Karpas-422 (cell line): ENCODE data around the gene TMUB1. TPM values are rescaled to one million over a fixed set of nuclear protein-coding genes. Genes with fewer than 3 reads are reported as not detected.
A peak's percentile ranks its signal among the peaks of the same experiment; 100 is the strongest.

Experiments used
- DNase-seq: peaks from one replicate; pipeline ENCODE4 v3.0.0-alpha.2; 2015
- H2AFZ ChIP-seq: fragments of 200-600 bp; sonication (generic); 2 replicates; pipeline ENCODE4 v1.6.1; 2014; ENCODE audit warnings: antibody characterized with exemption, low read length, mixed read lengths
- H3K27ac ChIP-seq: fragments of 200-600 bp; sonication (generic); 2 replicates; pipeline ENCODE4 v1.5.1; 2014; ENCODE audit warnings: mild to moderate bottlenecking, low read length, moderate library complexity
- H3K27me3 ChIP-seq: fragments of 200-600 bp; sonication (generic); 2 replicates; pipeline ENCODE4 v1.6.1; 2014; ENCODE audit warnings: low read length, mixed read lengths
- H3K36me3 ChIP-seq: fragments of 200-600 bp; sonication (generic); 2 replicates; pipeline ENCODE4 v1.6.1; 2014; ENCODE audit warnings: low read length, mixed read lengths; ENCODE audit not compliant: insufficient read depth
- H3K4me1 ChIP-seq: fragments of 200-600 bp; sonication (generic); 2 replicates; pipeline ENCODE4 v1.6.1; 2014; ENCODE audit warnings: mild to moderate bottlenecking, low read length, mixed read lengths
- H3K4me2 ChIP-seq: fragments of 200-600 bp; sonication (generic); 2 replicates; pipeline ENCODE4 v1.6.1; 2014; ENCODE audit warnings: low read length, low read depth, mild to moderate bottlenecking; ENCODE audit not compliant: poor library complexity, severe bottlenecking
- H3K4me3 ChIP-seq: fragments of 200-600 bp; sonication (generic); 2 replicates; pipeline ENCODE4 v1.5.1; 2014; ENCODE audit warnings: mild to moderate bottlenecking, antibody characterized with exemption, low read length, mixed read lengths
- H3K79me2 ChIP-seq: fragments of 200-600 bp; sonication (generic); 2 replicates; pipeline ENCODE4 v1.6.1; 2014; ENCODE audit warnings: mild to moderate bottlenecking, low read length, mixed read lengths
- H3K9ac ChIP-seq: fragments of 200-600 bp; sonication (generic); 2 replicates; pipeline ENCODE4 v1.6.0; 2014; ENCODE audit warnings: low read length
- H3K9me2 ChIP-seq: fragments of 200-600 bp; sonication (generic), shearing (Covaris generic); replicated peaks from 2 replicates; pipeline ENCODE4 v1.6.0; 2014; ENCODE audit warnings: mild to moderate bottlenecking, low read length, moderate library complexity; ENCODE audit not compliant: insufficient read depth
- H3K9me3 ChIP-seq: fragments of 300-700, 200-600 bp; sonication (generic); 2 replicates; pipeline ENCODE4 v1.6.1; 2014; ENCODE audit warnings: low read length, mixed read lengths
- H4K20me1 ChIP-seq: fragments of 200-600 bp; sonication (generic); 2 replicates; pipeline ENCODE4 v1.6.1; 2014; ENCODE audit warnings: mild to moderate bottlenecking, antibody characterized with exemption, low read length, low read depth; ENCODE audit not compliant: insufficient read depth
- total RNA-seq: library from RNA; depleted of rRNA; stranded (reverse); fragments of >200 nt; shearing (Covaris generic); gene quantifications from 2 replicates; pipeline ENCODE4 v1.2.3, GENCODE V29; 2014; ENCODE audit warnings: low replicate concordance

The TMUB1 gene
- total RNA-seq, 1 experiment from 2014 or later: 30.9 TPM

DNA sequence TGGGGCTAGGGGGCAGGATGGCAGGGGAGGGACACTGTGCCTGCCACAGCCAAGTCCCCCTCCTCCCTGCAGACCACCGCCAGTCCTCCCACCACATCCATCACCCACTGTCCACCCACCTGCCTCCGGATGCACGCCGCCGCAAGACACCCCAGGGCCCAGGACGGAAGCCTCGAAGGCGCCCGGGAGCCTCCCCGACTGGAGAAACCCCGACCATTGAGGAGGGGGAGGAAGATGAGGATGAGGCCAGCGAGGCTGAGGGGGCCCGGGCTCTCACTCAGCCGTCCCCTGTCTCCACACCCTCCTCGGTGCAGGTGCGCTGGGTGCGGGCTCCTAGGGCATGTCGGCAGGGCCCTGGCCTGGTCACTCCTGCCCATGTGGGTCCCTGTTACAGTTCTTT is 18.8 kb downstream of the TMUB1 start:
- H3K9me3 ChIP-seq: no peaks in the 10 kb centered on the region
- no peaks in the 10 kb centered on the region for H3K9me2 ChIP-seq
- H4K20me1 ChIP-seq: peaks cover 5% of the 10 kb centered on the region; the same call in 1 of the 2 replicates
- peaks cover 11% of the 10 kb centered on the region for H3K4me1 ChIP-seq
- no peak overlapping the region for H3K4me2 ChIP-seq
- 0 out of 2 replicates have a peak, but pooled peaks cover 3% of the 10 kb centered on the region for H3K36me3 ChIP-seq
- H3K4me3 ChIP-seq: no peak overlapping the region
- no peak overlapping the region for H3K9ac ChIP-seq
- no peak overlapping the region for H2AFZ ChIP-seq
- peaks cover 29% of the 10 kb centered on the region for H3K79me2 ChIP-seq
- no peak for DNase-seq
- no peaks in the 10 kb centered on the region for H3K27me3 ChIP-seq
- H3K27ac ChIP-seq: no peak overlapping the region

DNA sequence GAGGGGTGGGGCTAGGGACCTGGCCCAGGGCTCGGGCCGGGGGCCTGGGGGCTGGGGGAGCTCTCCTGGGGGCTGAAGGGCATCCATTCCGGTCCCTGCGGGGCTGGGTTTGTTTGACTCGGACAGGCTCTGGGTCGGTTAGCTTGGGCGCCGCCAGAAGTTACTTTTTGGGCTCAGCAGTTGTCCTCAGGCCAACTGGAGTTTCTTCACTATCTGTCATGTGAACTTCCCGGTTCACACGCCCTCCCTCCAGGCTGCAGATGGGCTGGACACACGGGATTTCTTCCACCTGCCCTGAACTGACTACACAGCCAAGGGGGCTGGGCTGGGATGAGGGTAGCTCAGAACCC is 20.1 kb downstream of the TMUB1 start:
- no peak overlapping the region for H2AFZ ChIP-seq
- H3K27ac ChIP-seq: no peak overlapping the region
- peaks cover 29% of the 10 kb centered on the region for H3K79me2 ChIP-seq
- H3K9me2 ChIP-seq: no peaks in the 10 kb centered on the region
- peaks cover 22% of the 10 kb centered on the region for H3K4me1 ChIP-seq
- H3K9me3 ChIP-seq: no peaks in the 10 kb centered on the region
- H4K20me1 ChIP-seq: 0 out of 2 replicates have a peak, but pooled peaks cover 5% of the 10 kb centered on the region
- no peaks in the 10 kb centered on the region for H3K27me3 ChIP-seq
- no peak overlapping the region for H3K9ac ChIP-seq
- no peak for DNase-seq
- 0 out of 2 replicates have a peak, but pooled peaks cover 3% of the 10 kb centered on the region for H3K36me3 ChIP-seq
- no peak overlapping the region for H3K4me3 ChIP-seq
- no peak overlapping the region for H3K4me2 ChIP-seq

DNA sequence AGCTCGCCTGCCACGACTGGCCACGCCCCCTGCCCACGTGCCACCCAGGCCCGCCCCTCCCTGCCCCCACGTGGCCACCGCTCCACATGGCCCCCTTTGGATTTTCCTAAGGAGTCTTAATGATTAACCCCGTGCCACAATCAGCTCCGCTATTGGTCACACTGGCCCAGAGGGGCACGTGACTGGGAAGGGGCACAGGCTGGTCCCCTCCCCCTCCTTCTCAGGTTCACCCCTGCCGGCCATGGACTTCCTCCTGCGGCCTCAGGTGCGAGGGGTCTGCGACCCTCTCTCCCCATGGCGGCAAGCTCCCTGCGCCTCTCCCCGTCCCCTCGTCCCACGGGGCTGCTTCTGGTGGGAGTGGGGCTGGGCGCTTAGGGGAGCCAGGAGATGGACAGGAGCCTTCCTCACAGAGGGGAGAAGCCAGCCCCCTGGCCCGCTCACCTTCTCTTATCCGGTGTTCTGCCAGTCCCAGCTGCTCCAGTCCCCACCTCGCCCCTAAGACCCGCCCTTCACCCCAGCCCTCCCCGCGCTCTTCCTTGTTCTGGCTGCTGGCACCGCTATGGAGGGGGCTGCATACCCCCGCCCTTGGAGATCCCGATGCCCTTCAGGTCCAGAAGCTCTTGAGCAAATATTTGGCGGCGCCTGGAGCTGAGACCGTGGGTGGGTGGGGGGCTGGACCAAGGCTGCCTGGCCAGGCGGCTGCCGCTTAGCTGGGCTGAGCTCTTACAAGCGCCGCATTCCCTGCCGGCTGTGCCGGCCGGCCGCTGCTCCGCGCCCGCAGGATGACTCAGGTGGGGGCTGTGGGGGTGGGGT is 20.7 kb downstream of the TMUB1 start:
- Histone ChIP-seq H3K4me2 (no peak overlapping the region), H3K9ac (no peak overlapping the region), H2AFZ (no peak overlapping the region), H3K27me3 (no peaks in the 10 kb centered on the region), H3K9me3 (no peaks in the 10 kb centered on the region), H4K20me1 (0 out of 2 replicates have a peak, but pooled peaks cover 5% of the 10 kb centered on the region), H3K36me3 (no peaks in the 10 kb centered on the region), H3K27ac (no peak overlapping the region), H3K79me2 (peaks cover 29% of the 10 kb centered on the region), H3K4me3 (no peak overlapping the region), H3K9me2 (no peaks in the 10 kb centered on the region), H3K4me1 (peaks cover 22% of the 10 kb centered on the region)
- no peak for DNase-seq

DNA sequence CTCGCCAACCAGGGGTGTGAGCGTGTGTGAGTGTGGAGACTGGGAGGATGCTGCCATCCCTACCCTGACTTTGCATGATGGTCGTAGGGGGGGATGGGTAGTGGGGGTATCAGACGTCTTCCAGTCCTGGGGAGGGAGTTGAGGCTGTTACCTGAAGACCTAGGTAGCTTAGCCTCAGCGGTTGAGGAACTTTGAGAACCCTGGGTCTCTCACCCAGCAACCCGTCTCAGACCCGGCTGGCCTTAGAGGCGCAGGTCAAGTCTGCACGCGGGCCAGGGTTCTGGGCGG is 21.2 kb downstream of the TMUB1 start:
- Histone ChIP-seq H3K9ac (no peak overlapping the region), H3K4me2 (no peak overlapping the region)

DNA sequence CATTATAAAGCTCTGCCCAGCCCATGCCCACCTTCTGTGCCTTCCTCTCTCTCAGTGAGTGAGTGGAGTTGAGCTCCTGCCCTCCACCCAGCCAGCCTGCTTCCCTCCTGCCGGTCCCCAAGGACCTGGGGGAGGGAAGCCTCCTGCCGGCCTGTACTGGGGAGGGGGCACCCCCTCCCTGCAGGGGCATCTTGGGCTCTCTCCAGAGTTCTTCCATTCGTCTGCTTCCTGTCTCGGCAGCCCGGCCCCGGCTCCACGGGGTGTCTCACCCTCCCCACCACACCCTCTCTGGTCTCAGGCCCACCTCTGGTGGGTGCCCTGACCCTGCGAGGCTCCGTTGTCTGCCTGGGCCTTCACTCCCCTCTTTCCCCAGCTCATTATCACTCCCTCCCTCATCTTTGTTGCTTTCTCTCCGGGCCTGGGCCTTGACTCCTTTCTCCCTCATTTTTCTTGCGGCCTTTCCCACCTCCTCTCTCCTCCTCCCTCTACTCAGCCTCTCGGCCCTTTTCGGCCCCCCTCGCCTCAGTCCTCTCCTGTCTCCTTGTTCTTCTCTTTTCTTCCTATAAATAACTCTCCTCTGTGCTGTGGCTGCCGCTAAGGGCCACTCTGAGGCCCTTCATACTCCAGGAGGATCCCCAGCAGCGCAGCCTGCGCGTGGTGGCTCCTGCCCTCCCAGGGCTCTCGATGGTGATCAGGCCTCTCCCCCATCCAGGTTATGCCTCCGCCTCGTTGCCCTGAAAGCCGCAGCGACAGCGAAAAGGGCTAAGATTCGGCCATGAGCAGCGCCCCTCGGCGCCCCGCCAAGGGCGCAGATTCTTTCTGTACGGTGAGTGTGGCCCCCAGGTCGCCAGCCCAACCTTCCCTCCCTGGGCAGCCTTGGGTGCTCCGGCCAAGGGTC is 21.8 kb downstream of the TMUB1 start:
- Histone ChIP-seq H3K4me3 (peak overlapping the region; percentile 87), H3K9me3 (no peaks in the 10 kb centered on the region), H3K9me2 (no peaks in the 10 kb centered on the region), H3K27me3 (no peaks in the 10 kb centered on the region), H3K9ac (peak overlapping the region; percentile 89), H3K4me2 (peak overlapping the region; percentile 73), H3K79me2 (peaks cover 32% of the 10 kb centered on the region), H2AFZ (no peak overlapping the region), H3K27ac (0 out of 2 replicates have a peak overlapping the region, but pooled peaks have one; percentile 9), H3K36me3 (no peaks in the 10 kb centered on the region), H4K20me1 (0 out of 2 replicates have a peak, but pooled peaks cover 5% of the 10 kb centered on the region), H3K4me1 (peaks cover 30% of the 10 kb centered on the region)
- no peak for DNase-seq

More for the DNA sequence above, 21.2 kb downstream of the TMUB1 start:
- H2AFZ ChIP-seq: no peak overlapping the region
- no peaks in the 10 kb centered on the region for H3K27me3 ChIP-seq
- H3K9me3 ChIP-seq: no peaks in the 10 kb centered on the region
- DNase-seq: no peak
- no peak overlapping the region for H3K27ac ChIP-seq
- no peaks in the 10 kb centered on the region for H3K9me2 ChIP-seq
- peaks cover 30% of the 10 kb centered on the region for H3K79me2 ChIP-seq
- H3K4me1 ChIP-seq: peaks cover 24% of the 10 kb centered on the region
- H4K20me1 ChIP-seq: 0 out of 2 replicates have a peak, but pooled peaks cover 5% of the 10 kb centered on the region
- no peak overlapping the region for H3K4me3 ChIP-seq
- no peaks in the 10 kb centered on the region for H3K36me3 ChIP-seq

DNA sequence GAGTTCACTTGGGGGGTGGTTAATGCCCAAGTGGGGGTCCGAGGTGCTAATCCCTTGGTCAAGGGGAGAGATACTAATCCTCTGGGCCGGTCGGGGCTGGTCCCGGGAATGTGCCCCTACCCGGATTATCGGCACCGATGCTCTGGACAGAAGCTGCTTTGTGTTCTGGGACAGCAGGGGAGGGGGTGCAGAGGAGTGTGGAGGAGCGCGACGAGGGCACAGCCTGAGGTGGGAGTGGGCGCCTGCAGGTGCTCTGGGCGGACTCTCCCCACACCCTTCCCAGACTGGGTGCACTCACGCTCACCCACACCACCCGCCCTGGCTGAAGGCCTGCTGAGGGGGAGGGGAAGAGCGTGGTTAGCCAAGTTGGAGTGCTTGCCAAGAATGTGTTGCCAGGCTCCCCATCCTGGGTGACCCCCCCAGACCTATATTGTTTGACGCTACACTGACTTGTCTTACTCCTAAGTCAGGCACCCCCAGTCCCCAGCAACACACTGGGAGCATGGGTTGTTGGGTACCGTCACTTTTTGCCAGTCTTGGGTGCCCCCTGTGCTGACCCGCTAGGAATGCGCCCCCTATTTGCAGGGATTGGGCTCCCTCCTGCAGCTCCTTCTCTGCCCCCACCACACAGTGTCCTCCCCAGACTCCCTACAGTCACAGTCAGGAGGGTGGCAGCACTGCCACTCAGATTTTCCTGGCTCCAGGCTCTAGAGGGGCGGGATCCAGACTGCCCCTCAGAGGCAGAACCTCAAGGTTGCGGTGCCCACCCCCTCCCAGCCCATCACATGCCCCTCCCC is 22.7 kb downstream of the TMUB1 start:
- peak; percentile 70 for DNase-seq

DNA sequence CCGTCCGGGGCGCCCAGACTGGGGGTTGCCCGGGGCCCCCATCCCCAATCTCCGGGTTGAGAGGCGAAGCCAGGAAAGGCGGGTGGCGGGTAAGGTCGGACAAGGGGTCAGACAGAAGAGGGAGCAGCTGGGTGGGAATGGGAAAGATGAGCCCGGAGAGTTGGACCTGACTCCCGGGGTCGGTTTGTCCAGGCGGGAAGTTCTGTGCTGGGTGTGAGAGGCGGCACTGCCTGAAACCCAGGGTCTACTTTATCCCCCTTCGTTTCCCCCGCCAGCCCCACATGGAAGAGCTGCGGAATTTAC is 23.2 kb downstream of the TMUB1 start:
- H3K27me3 ChIP-seq: no peaks in the 10 kb centered on the region
- DNase-seq: no peak
- H3K9me2 ChIP-seq: no peaks in the 10 kb centered on the region
- peak overlapping the region; percentile 89 for H3K9ac ChIP-seq
- peak overlapping the region; percentile 82 for H3K27ac ChIP-seq
- H3K4me1 ChIP-seq: peaks cover 31% of the 10 kb centered on the region
- H3K79me2 ChIP-seq: peaks cover 32% of the 10 kb centered on the region
- H2AFZ ChIP-seq: peak overlapping the region; percentile 76; the same call in 1 of the 2 replicates
- no peaks in the 10 kb centered on the region for H3K36me3 ChIP-seq
- H3K4me3 ChIP-seq: peak overlapping the region; percentile 87
- H3K9me3 ChIP-seq: no peaks in the 10 kb centered on the region
- H4K20me1 ChIP-seq: 0 out of 2 replicates have a peak, but pooled peaks cover 5% of the 10 kb centered on the region
- peak overlapping the region; percentile 73 for H3K4me2 ChIP-seq

More for the DNA sequence above, 22.7 kb downstream of the TMUB1 start:
- Histone ChIP-seq H3K36me3 (no peaks in the 10 kb centered on the region), H3K27ac (peak overlapping the region; percentile 82), H3K4me2 (peak overlapping the region; percentile 73), H2AFZ (no peak overlapping the region), H3K9me2 (no peaks in the 10 kb centered on the region), H4K20me1 (0 out of 2 replicates have a peak, but pooled peaks cover 5% of the 10 kb centered on the region), H3K9ac (peak overlapping the region; percentile 89), H3K9me3 (no peaks in the 10 kb centered on the region), H3K4me3 (peak overlapping the region; percentile 87), H3K79me2 (peaks cover 32% of the 10 kb centered on the region), H3K27me3 (no peaks in the 10 kb centered on the region), H3K4me1 (peaks cover 31% of the 10 kb centered on the region)
